Activated T-helper 1 cell treated with anti-CD3 and anti-CD28 coated beads, Interleukin-12 subunit alpha, Interleukin-12 subunit beta, Interleukin-2, Interleukin-4 antibody, amounts not matched to agents 30 ng/mL and 10 ng/mL and 1 ng/mL, durations not matched to agents 14 hours and 24 hours and 36 hours (primary cell): ENCODE measurements around the gene IZUMO4. TPM values are rescaled to one million over a fixed set of nuclear protein-coding genes. Genes with fewer than 3 reads are reported as not detected.
A peak's percentile ranks its signal among the peaks of the same experiment; 100 is the strongest.
"Not testable (repeated sequence)": the region's sequence is repeated elsewhere in the genome, so short reads cannot be mapped to it uniquely, and the experiment has no call there.

Experiments used
- DNase-seq: peaks from one replicate; pipeline ENCODE4 v3.0.0; 2021; ENCODE audit warnings: low spot score
- H3K27ac Mint-ChIP-seq: one replicate; pipeline ENCODE4 v1.8.0; 2021; ENCODE audit warnings: mild to moderate bottlenecking, mixed read lengths
- H3K27me3 Mint-ChIP-seq: one replicate; pipeline ENCODE4 v1.8.0; 2022; ENCODE audit warnings: mild to moderate bottlenecking, moderate library complexity, mixed read lengths; ENCODE audit not compliant: insufficient read depth
- H3K36me3 Mint-ChIP-seq: one replicate; pipeline ENCODE4 v1.8.0; 2021; ENCODE audit warnings: low read depth, mixed read lengths
- H3K4me1 Mint-ChIP-seq: one replicate; pipeline ENCODE4 v1.8.0; 2021; ENCODE audit warnings: low read depth, mixed read lengths
- H3K4me3 Mint-ChIP-seq: one replicate; pipeline ENCODE4 v1.8.0; 2021; ENCODE audit warnings: mild to moderate bottlenecking, moderate library complexity, mixed read lengths
- H3K9me3 Mint-ChIP-seq: one replicate; pipeline ENCODE4 v1.8.0; 2021; ENCODE audit warnings: mixed read lengths
- intact Hi-C: fragments of 100-400 bp; cut with micrococcal nuclease; formaldehyde crosslinking; loops from one replicate; pipeline ENCODE4 v1.15.1; 2024
- total RNA-seq: library from RNA; stranded (reverse); gene quantifications from 2 replicates; pipeline ENCODE4 v1.2.3, GENCODE V29; 2022

IZUMO4 gene
- total RNA-seq, 1 donor from 2014 or later = 7.1 TPM

DNA sequence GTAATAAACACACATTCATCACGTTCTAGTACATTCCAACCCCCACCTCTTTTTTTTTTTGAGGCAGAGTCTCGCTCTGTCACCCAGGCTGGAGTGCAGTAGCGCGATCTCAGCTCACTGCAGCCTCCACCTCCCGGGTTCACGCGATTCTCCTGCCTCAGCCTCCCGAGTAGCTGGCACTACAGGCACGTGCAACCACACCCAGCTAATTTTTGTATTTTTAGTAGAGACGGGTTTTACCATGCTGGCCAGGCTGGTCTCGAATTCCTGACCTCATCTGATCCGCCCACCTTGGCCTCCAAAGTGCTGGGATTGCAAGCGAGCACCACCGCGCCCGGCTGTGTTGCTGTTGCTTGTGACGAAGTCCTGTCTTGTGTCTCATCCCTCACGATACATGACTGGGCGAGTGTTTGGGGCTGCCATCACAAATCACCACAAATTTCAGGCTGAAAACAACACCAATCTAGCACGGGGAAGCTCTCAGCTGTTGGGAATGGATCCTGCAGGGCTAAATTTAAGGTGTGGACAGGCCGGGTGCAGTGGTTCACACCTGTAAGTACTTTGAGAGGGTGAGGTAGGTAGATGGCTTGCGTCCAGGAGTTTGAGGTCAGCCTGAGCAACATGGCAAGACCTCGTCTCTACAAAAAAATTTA, 16.3 kb upstream of the IZUMO4 start:
- intact Hi-C loops = no loop called here
- no peaks in the 10 kb centered on the region for H3K9me3 Mint-ChIP-seq
- H3K36me3 Mint-ChIP-seq = peaks cover 48% of the 10 kb centered on the region
- no peak for DNase-seq
- H3K4me3 Mint-ChIP-seq = peak overlapping the region; percentile 78
- peaks cover 44% of the 10 kb centered on the region for H3K4me1 Mint-ChIP-seq
- H3K27ac Mint-ChIP-seq = peak overlapping the region; percentile 78
- H3K27me3 Mint-ChIP-seq = peaks cover 2% of the 10 kb centered on the region

DNA sequence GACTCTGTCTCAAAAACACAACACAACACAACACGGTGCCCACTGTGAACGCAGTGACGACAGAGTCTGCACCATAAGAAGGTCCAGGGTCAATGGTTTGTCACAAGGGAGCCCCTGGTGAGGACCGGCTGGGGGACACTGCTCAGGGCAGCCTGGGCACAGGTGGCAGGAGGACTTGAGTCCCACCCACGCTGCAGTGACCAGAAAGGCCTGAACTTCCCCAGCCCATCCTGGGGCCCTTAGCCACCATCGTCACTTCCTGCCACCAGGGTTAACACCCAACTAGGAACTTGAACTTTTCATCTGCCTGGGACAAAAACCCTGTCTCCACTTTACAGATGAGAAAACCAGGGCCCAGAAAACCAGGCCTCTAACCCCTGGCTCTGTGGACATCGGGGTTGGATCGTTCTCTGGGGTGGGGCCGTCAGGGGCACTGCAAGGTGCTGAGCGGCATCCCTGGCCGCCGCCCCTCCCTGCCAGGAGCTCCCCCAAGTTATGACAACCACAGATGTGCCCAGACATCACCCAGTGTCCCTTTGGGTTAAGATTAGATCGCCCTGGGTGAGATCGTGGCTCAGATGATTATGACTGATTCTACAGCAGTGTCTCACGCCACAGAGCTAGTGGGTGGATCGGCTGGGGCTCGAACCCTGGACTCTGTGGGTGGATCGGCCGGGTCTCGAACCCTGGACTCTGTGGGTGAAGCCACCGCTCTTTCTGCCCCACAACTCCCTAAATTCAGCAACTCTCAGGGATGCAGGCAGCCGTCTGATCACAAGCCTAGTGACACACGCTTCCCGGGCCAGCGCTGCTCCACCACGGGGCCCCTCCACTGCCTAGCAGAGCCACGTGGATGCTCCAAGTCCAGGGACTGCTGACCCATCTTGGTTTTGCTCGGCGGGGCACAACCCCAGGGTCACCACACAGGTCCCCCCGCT, 14.6 kb upstream of the IZUMO4 start:
- H3K27me3 Mint-ChIP-seq = peaks cover 2% of the 10 kb centered on the region
- intact Hi-C loops = loop anchor here (1.0 to 2.0 kb wide), 2 partner anchors 13 to 21 kb away; no protein-coding TSS in a partner anchor

GRCh38 chr19:2083174-2083854, 13.4 kb upstream of the IZUMO4 start:
- Mint-ChIP-seq H3K4me3 (peak overlapping the region; percentile 94), H3K4me1 (peaks cover 65% of the 10 kb centered on the region), H3K27ac (peak overlapping the region; percentile 96), H3K9me3 (no peaks in the 10 kb centered on the region), H3K36me3 (peaks cover 47% of the 10 kb centered on the region), H3K27me3 (peaks cover 2% of the 10 kb centered on the region)
- peak; percentile 60 for DNase-seq
- intact Hi-C loops = loop anchor here (2.0 kb wide), 1 partner anchor 15 kb away; no protein-coding TSS in a partner anchor

More for the DNA sequence above, 14.6 kb upstream of the IZUMO4 start:
- Mint-ChIP-seq H3K36me3 (peaks cover 47% of the 10 kb centered on the region), H3K27ac (peak overlapping the region; percentile 96), H3K9me3 (no peaks in the 10 kb centered on the region), H3K4me3 (peak overlapping the region; percentile 94), H3K4me1 (peaks cover 54% of the 10 kb centered on the region)
- peak; percentile 53 for DNase-seq

DNA sequence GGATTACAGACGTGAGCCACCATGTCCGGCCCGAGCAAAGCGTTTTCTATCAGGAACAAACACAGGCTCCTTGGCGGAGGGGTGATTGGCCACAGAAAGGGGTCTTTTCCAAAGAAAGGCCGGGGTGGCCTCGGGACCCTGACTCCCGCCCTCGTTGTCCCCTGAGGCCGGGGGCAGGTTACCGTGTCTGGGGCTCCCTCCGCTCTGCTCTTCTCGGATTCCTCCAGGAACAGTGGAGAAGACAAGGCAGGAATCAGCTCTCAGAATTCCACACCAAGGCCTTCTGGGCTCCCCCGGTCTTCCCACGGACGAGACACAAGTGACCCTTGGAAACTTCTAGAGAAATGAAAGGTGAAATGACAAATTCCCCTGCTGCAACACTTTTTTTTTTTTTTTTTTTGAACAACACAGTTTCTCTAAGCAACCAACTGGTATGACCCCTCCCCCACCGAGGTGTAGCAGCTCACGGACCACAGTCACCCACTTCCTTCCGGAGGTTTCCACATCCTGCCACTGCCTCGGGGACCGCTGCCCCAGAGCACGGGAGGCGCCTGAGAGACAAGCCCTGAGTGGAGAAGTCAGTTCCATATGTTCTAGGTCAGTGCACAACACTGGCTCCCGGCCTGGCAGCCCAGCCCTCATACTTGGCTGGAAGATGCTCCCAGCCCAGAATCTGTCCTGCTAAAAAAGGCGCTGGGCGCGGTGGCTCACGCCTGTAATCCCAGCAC, 11.6 kb upstream of the IZUMO4 start:
- Mint-ChIP-seq H3K4me1 (peaks cover 69% of the 10 kb centered on the region), H3K36me3 (peaks cover 43% of the 10 kb centered on the region), H3K27me3 (peaks cover 2% of the 10 kb centered on the region), H3K4me3 (peak overlapping the region; percentile 94), H3K27ac (peak overlapping the region; percentile 96), H3K9me3 (no peaks in the 10 kb centered on the region)
- peak; percentile 96 for DNase-seq
- intact Hi-C loops = loop anchor here (1.0 kb wide), 5 partner anchors 11 to 66 kb away; partner anchors contain the start of genes AP3D1, IZUMO4 and MOB3A

DNA sequence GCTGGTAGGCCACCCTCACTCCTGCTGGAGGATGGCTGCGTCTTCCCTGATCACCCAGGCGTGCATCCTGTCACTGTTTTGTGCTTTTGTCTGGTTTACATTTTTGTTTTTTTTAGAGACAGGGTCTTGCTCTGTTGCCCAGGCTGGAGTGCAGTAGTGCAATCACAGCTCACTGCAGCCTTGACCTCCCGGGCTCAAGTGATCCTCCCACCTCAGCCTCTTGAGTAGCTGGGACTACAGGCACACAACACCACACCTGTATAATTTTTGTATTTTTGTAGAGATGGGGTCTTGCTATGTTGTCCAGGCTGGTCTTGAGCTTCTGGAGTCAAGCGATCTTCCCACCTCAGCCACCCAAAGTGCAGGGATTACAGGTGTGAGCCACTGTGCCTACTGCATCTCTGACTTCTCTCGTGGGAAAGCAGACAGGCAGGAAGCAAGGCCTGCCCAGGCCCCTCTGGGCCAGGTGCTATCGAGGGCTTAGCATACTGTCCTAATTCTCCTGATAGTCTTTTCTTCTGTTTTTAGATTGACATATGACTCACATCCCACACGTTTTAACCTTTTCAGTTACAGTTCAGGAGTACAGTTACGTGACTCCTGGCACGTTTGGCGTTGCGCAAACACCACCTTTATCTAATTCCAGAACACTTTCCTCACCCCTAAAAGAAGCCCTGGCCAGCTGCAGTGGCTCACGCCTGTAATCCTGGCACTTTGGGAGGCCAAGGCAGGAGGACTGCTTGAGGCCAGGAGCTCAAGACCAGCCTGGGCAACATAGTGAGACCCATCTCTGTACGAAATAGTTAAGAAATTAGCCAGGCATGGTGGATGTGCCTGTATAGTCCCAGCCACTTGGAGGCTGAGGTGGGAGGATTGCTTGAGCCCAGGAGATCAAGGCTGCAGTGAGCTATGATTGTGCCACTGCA, 9.8 kb upstream of the IZUMO4 start:
- Mint-ChIP-seq H3K4me3 (peak overlapping the region; percentile 59), H3K36me3 (peaks cover 37% of the 10 kb centered on the region), H3K27ac (peak overlapping the region; percentile 94), H3K4me1 (peaks cover 66% of the 10 kb centered on the region)
- DNase-seq, intact Hi-C loops, H3K9me3 Mint-ChIP-seq, H3K27me3 Mint-ChIP-seq: not testable (repeated sequence)

DNA sequence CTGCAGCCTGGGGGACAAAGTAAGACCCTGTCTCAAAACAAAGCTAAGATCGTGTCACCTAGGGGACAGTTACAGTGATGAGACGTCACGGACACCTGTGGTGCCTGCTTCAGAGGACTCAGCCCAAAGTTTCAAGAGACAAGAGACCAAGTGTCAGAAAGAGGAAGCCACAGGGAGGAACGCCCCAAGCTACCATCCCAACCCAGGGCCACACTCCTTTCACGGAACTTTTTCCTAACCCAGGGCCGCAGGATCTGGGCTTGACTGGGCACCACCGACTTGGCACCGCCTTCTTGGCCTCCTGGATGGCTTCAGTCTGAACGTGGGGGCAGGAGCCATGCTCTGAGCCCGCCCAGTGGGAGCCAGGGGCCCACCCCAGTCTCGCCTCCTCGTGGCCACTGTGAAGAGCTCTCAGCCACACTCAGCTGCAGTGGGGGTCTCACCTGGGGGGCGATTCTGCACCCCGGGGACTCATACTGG, 9.1 kb upstream of the IZUMO4 start:
- Mint-ChIP-seq H3K4me3 (peak overlapping the region; percentile 59), H3K27me3 (peaks cover 2% of the 10 kb centered on the region), H3K36me3 (peaks cover 31% of the 10 kb centered on the region), H3K9me3 (no peaks in the 10 kb centered on the region), H3K4me1 (peaks cover 63% of the 10 kb centered on the region), H3K27ac (peak overlapping the region; percentile 94)
- intact Hi-C loops = no loop called here
- no peak for DNase-seq

- H3K4me3 Mint-ChIP-seq = no peak overlapping the region
- H3K36me3 Mint-ChIP-seq = peaks cover 28% of the 10 kb centered on the region
- no peak for DNase-seq
- intact Hi-C loops = no loop called here
- H3K27ac Mint-ChIP-seq = peak overlapping the region; percentile 93
- peaks cover 2% of the 10 kb centered on the region for H3K27me3 Mint-ChIP-seq
- H3K4me1 Mint-ChIP-seq = peaks cover 62% of the 10 kb centered on the region
- no peaks in the 10 kb centered on the region for H3K9me3 Mint-ChIP-seq
Measured at GRCh38 chr19:2089001-2089711, 7.6 kb upstream of the IZUMO4 start.

DNA sequence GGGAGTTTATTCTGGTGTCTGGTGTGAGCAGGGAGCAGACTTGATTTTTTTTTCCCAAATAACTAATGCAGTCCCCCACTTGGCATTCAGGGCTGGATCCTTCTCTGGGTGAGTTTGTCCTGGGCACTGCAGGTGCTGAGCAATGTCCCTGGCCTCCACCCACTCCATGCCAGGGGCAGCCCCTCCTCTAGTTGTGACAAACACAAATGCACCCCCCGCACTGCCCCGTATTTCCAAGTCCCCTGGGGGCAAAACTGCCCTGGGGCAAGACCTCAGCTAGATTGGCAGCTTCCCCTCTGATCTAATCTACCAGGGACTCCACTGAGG, 7.0 kb upstream of the IZUMO4 start:
- peaks cover 2% of the 10 kb centered on the region for H3K27me3 Mint-ChIP-seq
- intact Hi-C loops = no loop called here
- H3K4me3 Mint-ChIP-seq = peak overlapping the region; percentile 78
- H3K4me1 Mint-ChIP-seq = peaks cover 67% of the 10 kb centered on the region
- DNase-seq = no peak
- H3K27ac Mint-ChIP-seq = peak overlapping the region; percentile 93
- H3K9me3 Mint-ChIP-seq = no peaks in the 10 kb centered on the region
- peaks cover 32% of the 10 kb centered on the region for H3K36me3 Mint-ChIP-seq

DNA sequence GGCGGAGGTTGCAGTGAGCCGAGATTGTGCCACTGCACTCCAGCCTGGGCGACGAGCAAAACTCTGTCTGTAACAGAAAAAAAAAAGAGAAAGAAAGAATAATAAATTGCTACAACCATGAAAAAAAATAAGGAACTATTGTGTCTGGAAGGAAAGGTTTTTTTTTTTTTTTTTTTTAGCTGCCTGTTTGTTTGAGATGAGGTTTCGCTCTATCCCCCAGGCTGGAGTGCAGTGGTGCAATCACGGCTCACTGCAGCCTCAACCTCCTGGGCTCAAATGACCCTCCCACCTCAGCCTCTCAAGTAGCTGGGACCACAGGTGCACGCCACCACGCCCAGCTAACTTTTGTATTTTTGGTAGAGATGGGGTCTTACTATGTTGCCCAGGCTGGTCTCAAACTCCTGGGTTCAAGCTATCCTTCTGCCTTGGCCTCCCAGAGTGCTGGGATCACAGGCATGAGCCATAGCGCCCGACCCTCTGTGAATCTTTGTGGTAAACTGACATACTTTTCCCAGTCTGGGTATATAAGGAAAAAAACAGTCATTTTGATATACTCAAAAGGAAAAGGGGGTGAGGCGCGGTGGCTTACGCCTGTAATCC, 4.7 kb upstream of the IZUMO4 start:
- H3K4me3 Mint-ChIP-seq, H3K27me3 Mint-ChIP-seq, DNase-seq, H3K27ac Mint-ChIP-seq, H3K9me3 Mint-ChIP-seq, intact Hi-C loops: not testable (repeated sequence)
- Mint-ChIP-seq H3K4me1 (peaks cover 55% of the 10 kb centered on the region), H3K36me3 (peaks cover 28% of the 10 kb centered on the region)

GRCh38 chr19:2096034-2096479, 658 bp upstream of the IZUMO4 start, which contains the start of gene MOB3A:
Gene MOB3A, minus strand, starts transcription at chr19:2096326. Its CDS starts 17,766 bp downstream, at chr19:2078560.
- intact Hi-C loops = loop anchor here (1.0 to 5.0 kb wide), 10 partner anchors 11 to 606 kb away; partner anchors contain the start of genes ABHD17A, AP3D1, MKNK2 and PCSK4
- Mint-ChIP-seq H3K4me3 (peak within 1 kb of the TSS; percentile 97), H3K27ac (peak within 1 kb of the TSS; percentile 91), H3K36me3 (peaks cover 20% of the 10 kb centered on the region), H3K9me3 (no peaks in the 10 kb centered on the region), H3K27me3 (no peaks in the 10 kb centered on the region), H3K4me1 (peaks cover 25% of the 10 kb centered on the region)
- DNase-seq = peak; percentile 88
